NCI-H446 treated with DMSO at 0.1 percent for 48 hours (cell line): Measurements from ENCODE around the gene ZBTB48.
"Not testable (repeated sequence)": the region's sequence is repeated elsewhere in the genome, so short reads cannot be mapped to it uniquely, and the experiment has no call there.

Experiments used
- DNase-seq: peaks from one replicate; lab custom pipeline; 2025; lab: John Stamatoyannopoulos, UW

Gene ZBTB48

DNA sequence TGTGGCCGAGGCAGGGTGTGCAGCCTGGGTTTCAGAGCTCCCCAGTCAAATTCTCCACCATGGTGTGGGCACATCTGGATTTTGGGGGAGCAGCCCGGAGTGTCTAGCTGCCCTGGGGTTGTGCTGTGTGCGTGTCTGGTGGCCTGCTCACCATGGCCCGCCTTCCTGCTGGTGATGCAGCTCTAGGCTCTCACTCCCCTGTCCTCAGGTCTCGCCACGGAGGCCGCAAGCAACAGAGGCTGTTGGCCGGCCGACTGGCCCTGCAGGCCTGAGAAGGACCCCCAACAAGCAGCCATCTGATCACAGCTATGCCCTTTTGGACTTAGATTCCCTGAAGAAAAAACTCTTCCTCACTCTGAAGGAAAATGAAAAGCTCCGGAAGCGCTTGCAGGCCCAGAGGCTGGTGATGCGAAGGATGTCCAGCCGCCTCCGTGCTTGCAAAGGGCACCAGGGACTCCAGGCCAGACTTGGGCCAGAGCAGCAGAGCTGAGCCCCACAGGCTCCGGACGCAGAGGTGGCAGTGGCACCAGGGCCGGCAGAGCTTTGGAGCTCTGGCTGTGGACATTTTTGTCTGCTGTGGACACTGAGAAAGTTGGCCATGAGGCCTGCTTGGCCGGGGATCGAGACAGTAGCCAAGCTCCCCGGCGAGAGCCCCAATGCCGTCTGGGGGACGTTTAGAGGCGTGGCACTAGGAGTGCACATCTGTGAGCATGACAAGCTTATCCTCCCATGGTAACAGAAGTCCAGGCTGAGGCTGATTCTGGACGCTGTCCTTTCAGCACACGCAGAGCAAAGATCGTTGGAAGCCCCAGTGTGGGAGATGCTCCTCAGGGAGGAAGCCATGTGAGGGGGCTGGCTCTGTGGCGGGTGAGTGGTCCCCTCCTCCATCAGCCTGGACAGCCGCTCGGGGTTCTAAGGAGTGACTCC is 53.1 kb downstream of the ZBTB48 start:
- no peak for DNase-seq

DNA sequence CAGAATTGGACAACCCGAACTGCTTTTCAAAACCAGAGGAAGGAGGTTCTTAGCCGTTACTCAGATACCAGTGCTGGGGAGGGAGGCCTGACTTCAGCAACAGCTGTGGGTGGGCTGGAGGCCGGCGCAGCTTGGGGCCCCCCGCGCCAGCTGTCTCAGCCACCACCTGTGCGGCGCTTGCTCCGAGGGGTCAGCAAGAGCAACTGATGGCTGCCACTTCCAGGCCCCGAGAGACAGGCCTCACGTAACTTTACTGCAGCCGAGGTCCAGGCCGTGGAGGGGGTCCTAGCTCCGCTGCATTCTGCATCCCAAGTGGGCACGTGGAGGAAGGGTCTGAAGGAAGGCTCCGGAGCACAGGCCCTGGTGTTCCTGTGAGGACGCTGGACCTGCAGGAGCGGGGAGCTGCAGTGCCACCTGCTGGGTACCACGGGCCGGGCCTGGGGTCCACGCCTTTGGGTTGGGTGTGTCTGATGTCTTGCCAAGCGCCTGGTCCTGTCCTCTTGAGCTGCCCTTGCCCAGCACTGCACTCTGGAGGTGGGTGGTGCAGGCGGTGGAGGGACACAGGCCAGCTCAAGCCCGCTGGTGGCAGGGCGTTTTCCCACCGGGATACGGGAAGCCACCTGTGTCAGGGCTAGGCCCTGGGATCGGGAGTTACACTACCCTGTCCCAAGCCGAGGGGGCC is 54.7 kb downstream of the ZBTB48 start:
- DNase-seq = no peak

DNA sequence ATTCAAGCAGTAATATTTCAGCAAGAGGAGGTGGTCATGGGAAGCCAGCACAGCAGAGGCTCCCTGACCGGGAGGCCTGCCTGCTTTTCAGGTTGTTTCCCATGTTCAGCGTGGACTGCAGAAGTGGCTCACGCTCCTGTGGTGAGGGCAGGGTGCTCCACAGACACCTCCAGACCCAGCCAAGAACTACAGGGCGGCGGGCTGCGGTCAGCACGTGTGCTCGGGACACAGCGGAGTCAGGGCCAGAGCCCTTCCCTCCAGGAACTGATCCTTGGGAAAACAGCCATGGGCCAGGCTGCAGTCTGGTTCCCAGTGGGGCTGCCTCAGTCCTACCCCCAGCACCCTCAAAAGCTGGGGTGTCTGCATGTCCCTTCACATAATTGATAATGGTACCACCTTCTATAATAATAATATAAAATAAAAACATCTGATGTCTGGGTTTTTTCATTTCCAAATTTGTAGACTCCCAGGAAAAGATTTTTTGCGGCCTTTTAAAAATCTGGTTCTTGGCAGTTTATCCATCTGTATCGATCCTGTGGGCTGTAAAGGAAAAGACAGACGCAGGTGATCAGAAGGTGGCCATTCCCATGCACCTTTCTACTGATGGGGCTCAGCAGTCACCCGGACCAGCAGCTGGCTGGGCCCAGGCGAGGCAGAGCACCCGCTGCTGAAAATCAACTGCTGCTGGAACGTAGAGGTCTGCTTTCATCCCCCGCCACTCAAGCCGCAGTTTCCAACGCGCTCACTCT is 55.5 kb downstream of the ZBTB48 start:
- no peak for DNase-seq

DNA sequence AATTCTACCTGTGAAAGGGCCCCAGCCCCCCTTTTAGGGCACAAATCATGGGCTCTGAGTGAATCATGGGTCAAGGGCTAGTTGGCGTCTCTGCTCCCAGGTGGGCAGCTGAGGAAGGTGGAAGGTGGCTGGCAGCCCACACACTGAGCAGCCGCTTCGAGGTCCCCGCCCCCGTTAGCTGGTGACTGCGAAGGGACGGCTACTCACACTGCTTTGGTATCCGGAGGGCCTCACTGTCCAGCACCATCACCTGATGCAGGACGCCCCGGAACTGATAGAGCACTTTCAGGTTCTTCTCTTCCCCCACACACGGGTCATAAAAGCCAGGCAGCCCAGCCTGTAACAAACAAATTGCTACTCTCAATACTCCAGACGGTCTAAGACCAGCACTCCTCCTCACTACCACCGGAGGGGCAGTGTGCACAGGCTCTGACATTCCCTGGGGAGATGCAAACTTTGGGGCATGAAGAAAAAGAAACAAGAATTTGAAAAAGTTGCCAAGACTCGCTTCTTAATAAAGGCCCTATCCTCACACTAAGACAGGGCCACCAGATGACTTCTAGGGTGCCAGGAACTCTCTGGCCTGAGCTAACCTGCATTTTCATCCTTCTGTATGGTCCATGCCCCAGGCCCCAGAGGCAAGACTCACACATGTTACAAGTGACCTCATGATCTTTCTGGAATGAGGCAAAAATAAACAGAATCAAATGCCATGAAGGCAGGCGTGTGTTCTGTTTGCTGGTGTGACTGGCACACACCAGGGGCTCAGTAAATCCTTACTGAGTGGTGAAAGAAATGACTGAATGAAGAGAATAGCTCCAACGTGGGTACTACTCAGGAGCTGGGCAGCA is 56.3 kb downstream of the ZBTB48 start:
- no peak for DNase-seq

DNA sequence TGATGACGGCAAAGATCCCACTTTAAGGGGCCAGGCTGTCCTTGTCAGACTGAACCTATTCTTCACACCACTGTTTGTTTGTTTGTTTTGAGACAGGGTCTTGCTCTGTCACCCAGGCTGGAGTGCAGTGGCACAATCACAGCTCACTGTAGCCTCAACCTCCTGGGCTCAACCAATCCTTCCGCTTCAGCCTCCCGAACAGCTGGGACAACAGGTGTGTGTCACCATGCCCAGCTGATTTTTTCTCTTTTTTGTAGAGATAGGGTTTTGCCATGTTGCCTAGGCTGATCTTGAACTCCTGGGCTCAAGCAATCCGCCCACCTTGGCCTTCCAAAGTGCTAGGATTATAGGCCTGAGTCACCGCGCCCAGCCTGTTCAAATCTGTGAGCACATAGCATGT is 57.0 kb downstream of the ZBTB48 start:
- DNase-seq = not testable (repeated sequence)

- DNase-seq = no peak
Measured at GRCh38 chr1:6637770-6638169, 58.0 kb downstream of the ZBTB48 start.

DNA sequence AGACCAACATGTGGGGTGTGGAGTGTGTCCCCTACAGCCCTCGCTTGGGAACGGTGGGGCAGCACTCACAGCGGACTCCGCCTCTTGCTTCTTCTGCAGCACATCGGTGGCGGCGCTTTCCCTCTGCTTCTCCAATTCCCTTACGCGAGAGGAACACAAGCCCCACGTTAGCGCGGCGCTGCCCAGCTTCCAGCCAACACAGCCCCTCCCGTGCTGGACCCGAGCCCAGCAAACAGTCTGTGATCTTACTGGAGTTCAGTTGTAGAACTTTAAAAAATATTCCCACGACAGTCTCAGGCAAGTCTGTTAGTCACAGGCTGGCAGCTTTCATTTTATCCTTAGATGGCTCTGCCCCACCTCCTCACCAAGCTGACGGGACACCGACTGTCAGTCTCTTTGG is 58.4 kb downstream of the ZBTB48 start:
- no peak for DNase-seq
